ENCODE results near the gene STARD8.

- TF ChIP-seq, protein P1, sequence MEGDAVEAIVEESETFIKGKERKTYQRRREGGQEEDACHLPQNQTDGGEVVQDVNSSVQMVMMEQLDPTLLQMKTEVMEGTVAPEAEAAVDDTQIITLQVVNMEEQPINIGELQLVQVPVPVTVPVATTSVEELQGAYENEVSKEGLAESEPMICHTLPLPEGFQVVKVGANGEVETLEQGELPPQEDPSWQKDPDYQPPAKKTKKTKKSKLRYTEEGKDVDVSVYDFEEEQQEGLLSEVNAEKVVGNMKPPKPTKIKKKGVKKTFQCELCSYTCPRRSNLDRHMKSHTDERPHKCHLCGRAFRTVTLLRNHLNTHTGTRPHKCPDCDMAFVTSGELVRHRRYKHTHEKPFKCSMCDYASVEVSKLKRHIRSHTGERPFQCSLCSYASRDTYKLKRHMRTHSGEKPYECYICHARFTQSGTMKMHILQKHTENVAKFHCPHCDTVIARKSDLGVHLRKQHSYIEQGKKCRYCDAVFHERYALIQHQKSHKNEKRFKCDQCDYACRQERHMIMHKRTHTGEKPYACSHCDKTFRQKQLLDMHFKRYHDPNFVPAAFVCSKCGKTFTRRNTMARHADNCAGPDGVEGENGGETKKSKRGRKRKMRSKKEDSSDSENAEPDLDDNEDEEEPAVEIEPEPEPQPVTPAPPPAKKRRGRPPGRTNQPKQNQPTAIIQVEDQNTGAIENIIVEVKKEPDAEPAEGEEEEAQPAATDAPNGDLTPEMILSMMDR (conservative IDR thresholded peaks at IDR 0.05; ENCODE audit: low read depth, low read length): no peak
- TF ChIP-seq EZH2 (IDR thresholded peaks at IDR 0.05; ENCODE audit: borderline replicate concordance, low read depth, low read length, poor library complexity, severe bottlenecking): no peak
Observed at GRCh38 chrX:68720851-68721250, 73.4 kb downstream of the STARD8 start.
